Heart right ventricle (tissue), 16 donors: ENCODE measurements around the gene FUT8. TPM values are rescaled to one million over a fixed set of nuclear protein-coding genes. Genes with fewer than 3 reads are reported as not detected.

Source experiments
- ATAC-seq, 8 donors: fragments of 200-7000 bp; cut with Tn5 transposase; one replicate each; pipeline ENCODE4 v1.9.1; 2020; ENCODE audit warnings: mild to moderate bottlenecking in 8 of 8, moderate library complexity in 8 of 8, moderate number of reproducible peaks in 1 of 8
- DNase-seq, 2 donors: peaks; one replicate each; pipeline ENCODE4 v3.0.0-alpha.2; 2020
- H3K27ac ChIP-seq, 10 donors: fragments of 200-600 bp; sonication (generic) in 2 of 10; one replicate each; pipeline versions ENCODE4 v1.5.0 to v1.8.0; 2020 to 2022; ENCODE audit warnings: mild to moderate bottlenecking in 3 of 10
- H3K27me3 ChIP-seq, 7 donors: fragments of 200-600 bp; one replicate each; pipeline ENCODE4 v1.8.0; 2021 to 2022; ENCODE audit warnings: mild to moderate bottlenecking in 2 of 7
- H3K36me3 ChIP-seq, 9 donors: fragments of 200-600 bp; sonication (generic) in 1 of 9; one replicate each; pipeline versions ENCODE4 v1.5.0 to v1.8.0; 2020 to 2022; ENCODE audit warnings: mild to moderate bottlenecking in 2 of 9
- H3K4me1 ChIP-seq, 9 donors: fragments of 200-600 bp; sonication (generic) in 1 of 9; one replicate each; pipeline versions ENCODE4 v1.5.0 to v1.8.0; 2020 to 2022; ENCODE audit warnings: mild to moderate bottlenecking in 4 of 9
- H3K4me3 ChIP-seq, 10 donors: fragments of 200-600 bp; sonication (generic) in 2 of 10; one replicate each; pipeline versions ENCODE4 v1.5.0 to v1.8.0; 2020 to 2022; ENCODE audit warnings: mild to moderate bottlenecking in 7 of 10, moderate library complexity in 2 of 10
- H3K9me3 ChIP-seq, 11 donors: fragments of 200-600 bp in 10 of 11; sonication (generic) in 2 of 11; one replicate each; pipeline versions ENCODE4 v1.5.0 to v1.8.0; 2013 to 2022; ENCODE audit warnings: mild to moderate bottlenecking in 2 of 11, control low read depth in 1 of 11, moderate library complexity in 1 of 11
- WGBS, 2 donors: extraction: QIAGEN DNeasy Blood & Tissue Kit; methylation state at CpG; one replicate each; pipeline ENCODE4 v1.1.7; 2013; ENCODE audit warnings: inconsistent platforms in 1 of 2; 5-methylcytosine and 5-hydroxymethylcytosine counted together
- intact Hi-C, 10 donors: fragments of 100-400 bp; cut with DNase I; formaldehyde crosslinking; loops; one replicate each; pipeline versions ENCODE4 v1.11.1 to v1.14.2; 2022
- polyA plus RNA-seq, 2 donors: library from polyadenylated mRNA; stranded (reverse); fragments of 200-250 nt; gene quantifications; one replicate each; pipeline ENCODE4 v1.2.3, GENCODE V29; 2013
- total RNA-seq, 10 donors: library from RNA; stranded (reverse); fragmentation: NEBNext Ultra II Directional in 3 of 10; extraction: Animal tissue kit (Norgen Biotek cat#: 25700) in 3 of 10; gene quantifications; one replicate each; pipeline versions ENCODE4 v1.2.1 to v1.2.4, GENCODE V29; 2021 to 2023
- TF ChIP-seq, protein P1 (sequence below), 9 donors: fragments of 200-600 bp; sonication (generic) in 2 of 9; IDR thresholded peaks; one replicate each; pipeline versions ENCODE4 v1.5.0 to v1.8.0; 2021 to 2022; ENCODE audit warnings: antibody characterized with exemption in 9 of 9, mild to moderate bottlenecking in 5 of 9, moderate library complexity in 1 of 9
- donor health status: Arrhythmogenic right ventricular cardiomyopathy.
- donor health status: ischemic (EF 13 %, LVEDD 7.1; RV severe dilation, severe dysfunction).
- donor health status: healthy with polysubstance abuse.
- donor health status: DM: no; HTN: yes; CAD: no.
- donor health status: DM: no; HTN: no; CAD: no.
- donor health status: ischemic (EF 25% LVEDD 6.9; RV normal size, moderate dysfunction).
- donor health status: ischemic (EF 25% LVEDD 5.7; RV mildly dilated, moderate dysfunction).
- donor health status: healthy.
- donor health status: DM: yes; HTN: yes; CAD: no.
- donor health status: Ischemic cardiomyopathy.
- donor health status: ischemic (EF 35%, LVEDD 5.7; RV mildly dilated, moderate dysfunction).
- donor health status: nonischemic (EF 11% LVEDD 7.7; RV severe dilation, severe dysfunction).
- donor health status: DM: yes; HTN: yes; CAD: no.
- donor health status: PGD.
- donor health status: ischemic (EF 29% LVEDD 5.4; RV normal size, mild dysfunction).
- donor health status: nonischemic (EF 23%, LVEDD 6.1; RV moderate dilation, normal function).

The FUT8 gene
- total and polyA plus RNA-seq, 12 donors: 2.9 to 16.1 (median 9.9) TPM

DNA sequence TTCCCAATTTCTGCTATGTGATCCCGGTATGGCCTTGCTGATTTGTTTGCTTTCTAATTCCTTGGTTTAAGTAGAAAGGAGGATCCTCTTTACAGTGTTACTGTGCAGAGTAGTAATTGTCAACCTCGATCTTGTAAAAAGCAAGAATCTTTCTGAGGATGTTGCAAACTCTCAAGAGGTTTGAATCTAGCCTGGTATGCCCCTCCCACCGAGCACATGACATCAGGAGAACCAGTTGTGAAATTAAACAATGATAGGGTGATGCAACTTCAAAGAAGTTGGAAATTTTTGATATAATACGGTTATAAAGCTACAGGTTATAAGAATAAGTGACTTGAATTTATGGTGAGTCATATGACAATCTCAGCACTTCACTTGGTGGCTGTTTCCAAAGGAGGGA lies 35.0 kb upstream of the FUT8 start:
- intact Hi-C loops: no loop called here
- ATAC-seq: no peak
- 61 to 67% methylated on average over 4 of the region's 4 CpGs for WGBS, 2 donors

DNA sequence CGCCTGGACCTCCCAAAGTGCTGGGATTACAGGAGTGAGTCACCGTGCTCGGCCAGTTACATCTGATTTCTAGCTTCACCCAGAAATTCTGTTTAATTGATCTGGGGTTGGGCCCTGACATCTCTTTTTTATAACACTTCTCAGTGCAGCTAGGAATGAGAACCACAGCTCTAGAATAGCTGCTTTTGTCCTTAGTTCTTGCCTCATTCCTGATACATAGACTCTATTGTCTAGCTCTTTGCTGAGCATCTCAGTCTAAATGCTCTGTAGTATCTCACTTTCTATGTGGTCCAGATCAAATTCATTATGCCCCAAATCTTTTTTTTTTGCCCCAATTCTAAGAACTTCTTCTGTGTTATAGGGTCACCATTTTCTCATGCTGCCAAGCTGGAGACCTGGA lies 29.9 kb upstream of the FUT8 start:
- peaks cover 0 to 3% (median 0%) of the 10 kb centered on the region in 11 donors for H3K9me3 ChIP-seq
- no peak for ATAC-seq
- H3K4me3 ChIP-seq: no peak overlapping the region
- no peaks in the 10 kb centered on the region for H3K4me1 ChIP-seq
- TF ChIP-seq, protein P1, sequence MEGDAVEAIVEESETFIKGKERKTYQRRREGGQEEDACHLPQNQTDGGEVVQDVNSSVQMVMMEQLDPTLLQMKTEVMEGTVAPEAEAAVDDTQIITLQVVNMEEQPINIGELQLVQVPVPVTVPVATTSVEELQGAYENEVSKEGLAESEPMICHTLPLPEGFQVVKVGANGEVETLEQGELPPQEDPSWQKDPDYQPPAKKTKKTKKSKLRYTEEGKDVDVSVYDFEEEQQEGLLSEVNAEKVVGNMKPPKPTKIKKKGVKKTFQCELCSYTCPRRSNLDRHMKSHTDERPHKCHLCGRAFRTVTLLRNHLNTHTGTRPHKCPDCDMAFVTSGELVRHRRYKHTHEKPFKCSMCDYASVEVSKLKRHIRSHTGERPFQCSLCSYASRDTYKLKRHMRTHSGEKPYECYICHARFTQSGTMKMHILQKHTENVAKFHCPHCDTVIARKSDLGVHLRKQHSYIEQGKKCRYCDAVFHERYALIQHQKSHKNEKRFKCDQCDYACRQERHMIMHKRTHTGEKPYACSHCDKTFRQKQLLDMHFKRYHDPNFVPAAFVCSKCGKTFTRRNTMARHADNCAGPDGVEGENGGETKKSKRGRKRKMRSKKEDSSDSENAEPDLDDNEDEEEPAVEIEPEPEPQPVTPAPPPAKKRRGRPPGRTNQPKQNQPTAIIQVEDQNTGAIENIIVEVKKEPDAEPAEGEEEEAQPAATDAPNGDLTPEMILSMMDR (IDR thresholded peaks at IDR 0.05): no peak
- 81 to 82% methylated on average over 3 of the region's 3 CpGs for WGBS, 2 donors
- intact Hi-C loops: no loop called here
- DNase-seq: no peak
- no peak overlapping the region for H3K27ac ChIP-seq
- no peaks in the 10 kb centered on the region for H3K36me3 ChIP-seq
- H3K27me3 ChIP-seq: no peaks in the 10 kb centered on the region

More for the DNA sequence above, 35.0 kb upstream of the FUT8 start:
- Histone ChIP-seq H3K9me3 (peaks cover 0 to 3% (median 0%) of the 10 kb centered on the region in 11 donors), H3K4me1 (peaks cover 0 to 9% (median 0%) of the 10 kb centered on the region in 9 donors), H3K4me3 (no peak overlapping the region), H3K27ac (no peak overlapping the region), H3K36me3 (no peaks in the 10 kb centered on the region), H3K27me3 (peaks cover 0 to 12% (median 5%) of the 10 kb centered on the region in 7 donors)
- DNase-seq: no peak
- TF ChIP-seq, protein P1 (IDR thresholded peaks at IDR 0.05): no peak

DNA sequence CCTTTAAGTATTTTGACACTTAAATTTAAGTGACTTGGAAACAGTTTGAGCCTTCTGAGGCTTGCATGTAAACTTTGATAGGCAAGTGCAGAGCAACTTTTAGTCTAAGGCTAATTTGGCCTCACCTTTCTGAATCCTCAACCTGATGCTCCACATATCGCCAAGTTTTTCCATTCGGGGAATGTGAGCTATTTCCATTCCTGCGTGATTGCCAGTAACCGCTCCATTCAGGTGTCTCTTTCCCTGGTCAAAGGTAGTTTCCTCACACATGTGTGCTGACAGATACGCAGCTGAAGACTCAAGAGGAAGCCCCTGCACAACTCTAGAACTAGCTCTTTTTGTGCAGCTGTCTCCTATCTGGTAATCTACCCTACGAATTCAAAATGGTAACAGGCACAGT lies 25.4 kb upstream of the FUT8 start:
- intact Hi-C loops: no loop called here
- Histone ChIP-seq H3K4me1 (no peaks in the 10 kb centered on the region), H3K9me3 (no peaks in the 10 kb centered on the region), H3K4me3 (no peak overlapping the region), H3K36me3 (no peaks in the 10 kb centered on the region), H3K27me3 (no peaks in the 10 kb centered on the region), H3K27ac (no peak overlapping the region)
- 81 to 85% methylated on average over 6 of the region's 6 CpGs for WGBS, 2 donors
- ATAC-seq (no peak), DNase-seq (no peak)
- TF ChIP-seq, protein P1 (IDR thresholded peaks at IDR 0.05): no peak

DNA sequence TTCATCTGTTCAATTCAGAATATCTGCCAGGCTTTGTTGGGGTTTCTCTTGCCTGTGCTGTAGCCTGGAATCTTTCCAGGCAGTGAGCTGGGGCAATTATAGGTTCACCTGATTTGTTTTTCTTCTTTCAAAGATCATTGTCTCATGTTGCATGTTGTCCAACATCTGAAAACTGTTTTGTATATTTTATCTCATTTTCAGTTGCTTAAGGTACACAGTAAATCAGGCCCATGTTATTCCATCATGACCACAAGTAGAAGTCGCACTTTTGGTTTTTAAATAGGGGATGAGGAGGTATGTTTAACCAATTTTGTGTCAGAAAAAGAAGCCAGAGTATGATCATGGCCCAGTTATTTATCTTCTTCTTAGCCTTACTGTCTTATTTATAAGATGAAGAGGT lies 24.9 kb upstream of the FUT8 start:
- intact Hi-C loops: no loop called here
- Histone ChIP-seq H3K9me3 (no peaks in the 10 kb centered on the region), H3K27ac (no peak overlapping the region), H3K4me1 (no peaks in the 10 kb centered on the region), H3K36me3 (no peaks in the 10 kb centered on the region), H3K4me3 (no peak overlapping the region), H3K27me3 (no peaks in the 10 kb centered on the region)
- ATAC-seq (no peak), DNase-seq (no peak)
- TF ChIP-seq, protein P1 (IDR thresholded peaks at IDR 0.05): no peak
- WGBS, 2 donors: 94 to 97% methylated on average over 1 of the region's 1 CpG
